Measurements from ENCODE around the gene PLK2. TPM values are rescaled to one million over a fixed set of nuclear protein-coding genes. Genes with fewer than 3 reads are reported as not detected.
A peak's percentile ranks its signal among the peaks of the same experiment; 100 is the strongest.

Gene PLK2
- total RNA-seq, 1 experiment from 2014 or later, result 38.8 TPM

DNA sequence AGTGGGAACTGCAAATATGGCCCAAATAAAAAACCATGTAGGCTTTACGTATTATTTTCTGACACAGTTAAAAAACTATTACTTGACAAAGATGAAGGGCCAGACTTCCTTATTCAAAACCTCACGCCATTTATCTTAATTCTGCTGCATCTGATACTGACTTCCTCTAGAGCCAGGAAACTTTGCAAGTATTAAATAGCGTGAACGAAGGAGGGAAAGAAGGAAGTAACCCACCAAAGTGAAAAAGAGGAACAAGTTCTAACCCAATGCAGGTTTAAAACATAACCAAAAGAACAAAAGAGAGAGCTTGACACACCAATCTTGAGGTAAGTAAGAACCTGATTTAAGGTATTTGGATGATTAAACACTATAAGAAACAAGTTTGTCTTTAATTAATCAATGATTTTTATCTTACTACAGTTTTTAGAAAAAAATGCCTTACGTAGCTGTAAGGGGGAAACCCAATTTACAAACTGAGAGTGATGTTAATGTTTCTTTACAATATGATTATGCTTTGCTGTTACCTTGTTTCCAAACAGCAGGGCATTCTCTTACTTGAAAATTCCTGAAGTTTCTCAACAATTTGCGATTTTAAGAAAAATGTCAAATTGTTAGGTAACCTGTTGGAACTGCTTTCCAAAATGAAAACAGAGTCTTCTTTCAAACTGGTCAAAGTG is 31.5 kb upstream of the PLK2 start, which contains the start of gene GAPT:
GAPT (plus strand) TSS at position 220 of the 677 bp plus-strand sequence. CDS start 3,102 bp downstream, outside the sequence.
- Histone ChIP-seq H3K27ac (no peak within 1 kb of the TSS), H3K4me3 (no peak within 1 kb of the TSS), H3K4me1 (no peaks in the 10 kb centered on the region), H3K36me3 (no peaks in the 10 kb centered on the region), H3K27me3 (peaks cover 4% of the 10 kb centered on the region; the same call in 1 of the 2 replicates), H3K9me3 (replicated peaks) (no peaks in the 10 kb centered on the region)
- DNase-seq, result no peak

GRCh38 chr5:58490402-58491050 is 30.6 kb upstream of the PLK2 start:
- H3K27ac ChIP-seq, result no peak overlapping the region
- DNase-seq, result peak in 1 of 2 experiments; percentile 7

DNA sequence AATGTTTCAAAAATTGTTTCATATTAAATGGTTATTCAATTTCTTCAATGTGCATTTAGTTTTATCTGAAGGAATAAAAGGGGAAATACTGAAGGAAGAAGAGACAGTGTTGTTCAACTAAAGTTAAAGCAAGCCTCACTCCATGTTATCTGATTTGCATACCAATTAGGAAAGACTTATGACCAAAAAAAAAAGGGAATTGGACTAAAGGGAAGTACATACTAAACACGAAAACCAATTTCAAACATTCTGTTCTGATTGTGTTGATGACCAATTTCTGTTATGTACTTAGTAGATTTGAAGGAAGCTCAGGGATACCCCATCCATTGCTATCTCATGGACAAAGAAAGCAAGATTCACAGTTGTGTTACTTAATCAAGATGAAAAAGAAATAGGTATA is 26.4 kb upstream of the PLK2 start:
- Histone ChIP-seq H3K4me3 (no peak overlapping the region), H3K9me3 (replicated peaks) (no peaks in the 10 kb centered on the region), H3K4me1 (no peaks in the 10 kb centered on the region), H3K27ac (no peak overlapping the region), H3K27me3 (peaks cover 4% of the 10 kb centered on the region; the same call in 1 of the 2 replicates), H3K36me3 (no peaks in the 10 kb centered on the region)
- DNase-seq, result no peak

More at GRCh38 chr5:58490402-58491050, 30.6 kb upstream of the PLK2 start:
- Histone ChIP-seq H3K9me3 (replicated peaks) (no peaks in the 10 kb centered on the region), H3K36me3 (no peaks in the 10 kb centered on the region), H3K4me1 (no peaks in the 10 kb centered on the region), H3K4me3 (no peak overlapping the region), H3K27me3 (peaks cover 4% of the 10 kb centered on the region; the same call in 1 of the 2 replicates)

GRCh38 chr5:58484505-58484904 is 24.6 kb upstream of the PLK2 start:
- Histone ChIP-seq H3K4me1 (no peaks in the 10 kb centered on the region), H3K27ac (no peak overlapping the region), H3K9me3 (replicated peaks) (no peaks in the 10 kb centered on the region), H3K27me3 (0 out of 2 replicates have a peak, but pooled peaks cover 4% of the 10 kb centered on the region), H3K4me3 (no peak overlapping the region), H3K36me3 (no peaks in the 10 kb centered on the region)
- no peak for DNase-seq

- Histone ChIP-seq H3K4me1 (no peaks in the 10 kb centered on the region), H3K27me3 (no peaks in the 10 kb centered on the region), H3K36me3 (no peaks in the 10 kb centered on the region), H3K27ac (no peak overlapping the region), H3K4me3 (no peak overlapping the region), H3K9me3 (replicated peaks) (no peaks in the 10 kb centered on the region)
- DNase-seq, result no peak
Observed at GRCh38 chr5:58482536-58482935, 22.6 kb upstream of the PLK2 start.

DNA sequence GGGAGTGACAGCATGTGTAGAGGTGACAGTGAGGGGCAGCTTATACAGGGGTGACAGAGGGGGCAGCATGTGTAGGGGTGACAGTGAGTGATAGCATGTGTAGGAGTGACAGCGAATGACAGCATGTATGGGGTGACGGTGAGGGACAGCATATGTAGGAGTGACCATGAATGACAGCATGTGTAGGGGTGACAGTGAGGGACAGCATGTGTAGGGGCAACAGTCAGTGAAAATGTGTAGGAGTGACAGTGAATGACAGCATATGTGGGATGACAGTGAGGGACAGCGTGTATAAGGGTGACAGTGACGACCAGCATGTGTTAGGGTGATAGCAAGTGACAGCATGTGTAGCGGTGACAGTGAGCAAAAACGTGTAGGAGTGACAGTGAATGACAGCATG is 21.9 kb upstream of the PLK2 start:
- no peak overlapping the region for H3K27ac ChIP-seq
- no peak overlapping the region for H3K4me3 ChIP-seq
- no peaks in the 10 kb centered on the region for H3K27me3 ChIP-seq
- no peaks in the 10 kb centered on the region for H3K4me1 ChIP-seq
- no peaks in the 10 kb centered on the region for H3K36me3 ChIP-seq
- no peaks in the 10 kb centered on the region for H3K9me3 ChIP-seq (replicated peaks)
- DNase-seq, result no peak

GRCh38 chr5:58481066-58481676 is 21.3 kb upstream of the PLK2 start:
- no peak overlapping the region for H3K4me3 ChIP-seq
- H3K36me3 ChIP-seq, result no peaks in the 10 kb centered on the region
- no peak overlapping the region for H3K27ac ChIP-seq
- no peaks in the 10 kb centered on the region for H3K27me3 ChIP-seq
- DNase-seq, result no peak
- no peaks in the 10 kb centered on the region for H3K4me1 ChIP-seq
- H3K9me3 ChIP-seq (replicated peaks), result no peaks in the 10 kb centered on the region; the same call in 1 of the 2 replicates

DNA sequence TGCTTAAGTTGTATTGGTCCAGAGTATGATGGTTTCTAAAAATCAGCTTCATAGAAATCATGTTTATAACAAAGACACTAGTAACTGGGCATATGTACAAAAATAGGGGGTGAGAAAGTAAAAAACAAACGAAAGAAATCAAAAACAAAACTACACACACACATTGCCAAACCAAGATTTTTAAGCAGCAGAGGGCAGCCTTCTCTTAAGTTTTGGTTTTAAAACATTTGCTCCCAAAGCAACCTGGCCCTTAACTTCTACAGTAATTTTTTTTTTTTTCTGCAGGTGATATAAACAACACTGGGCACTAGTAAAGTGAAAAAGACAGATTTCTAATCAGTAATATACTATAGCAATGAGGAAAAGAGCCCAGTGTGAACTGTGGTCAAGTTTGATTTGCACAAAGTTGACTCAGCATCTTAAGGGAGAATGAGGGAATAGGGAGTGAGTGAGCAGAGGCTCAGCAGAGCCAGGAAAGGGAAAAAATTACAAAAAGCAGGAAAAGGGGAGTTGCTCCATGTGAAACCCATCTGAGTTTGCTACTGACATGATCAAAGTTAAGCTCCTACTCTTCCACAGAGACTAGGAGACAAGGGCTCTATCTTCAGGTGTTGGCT is 18.0 kb upstream of the PLK2 start:
- no peak for DNase-seq

DNA sequence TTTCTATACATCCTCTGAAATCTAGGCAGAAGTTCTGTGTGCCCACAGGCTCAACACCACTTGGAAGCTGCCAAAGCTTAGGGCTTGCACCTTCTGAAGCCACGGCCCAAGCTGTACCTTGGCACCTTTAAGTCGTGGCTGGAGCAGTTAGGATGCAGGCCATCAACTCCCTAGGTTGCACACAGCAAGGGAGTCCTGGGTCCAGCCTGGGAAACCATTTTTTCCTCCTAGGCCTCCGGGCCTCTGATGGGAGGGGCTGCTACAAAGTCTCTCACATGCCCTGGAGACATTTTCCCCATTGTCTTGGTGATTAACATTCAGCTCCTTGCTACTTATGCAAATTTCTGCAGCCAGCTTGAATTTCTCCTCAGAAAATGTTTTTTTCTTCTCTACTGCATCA is 15.5 kb upstream of the PLK2 start:
- no peaks in the 10 kb centered on the region for H3K27me3 ChIP-seq
- no peaks in the 10 kb centered on the region for H3K4me1 ChIP-seq
- no peaks in the 10 kb centered on the region for H3K36me3 ChIP-seq
- no peak overlapping the region for H3K4me3 ChIP-seq
- H3K27ac ChIP-seq, result no peak overlapping the region
- H3K9me3 ChIP-seq (replicated peaks), result no peaks in the 10 kb centered on the region; the same call in none of the 2 replicates
- no peak for DNase-seq

More for the DNA sequence above, 18.0 kb upstream of the PLK2 start:
- Histone ChIP-seq H3K27me3 (no peaks in the 10 kb centered on the region), H3K4me1 (no peaks in the 10 kb centered on the region), H3K9me3 (replicated peaks) (no peaks in the 10 kb centered on the region; the same call in none of the 2 replicates), H3K27ac (no peak overlapping the region), H3K4me3 (no peak overlapping the region), H3K36me3 (no peaks in the 10 kb centered on the region)

DNA sequence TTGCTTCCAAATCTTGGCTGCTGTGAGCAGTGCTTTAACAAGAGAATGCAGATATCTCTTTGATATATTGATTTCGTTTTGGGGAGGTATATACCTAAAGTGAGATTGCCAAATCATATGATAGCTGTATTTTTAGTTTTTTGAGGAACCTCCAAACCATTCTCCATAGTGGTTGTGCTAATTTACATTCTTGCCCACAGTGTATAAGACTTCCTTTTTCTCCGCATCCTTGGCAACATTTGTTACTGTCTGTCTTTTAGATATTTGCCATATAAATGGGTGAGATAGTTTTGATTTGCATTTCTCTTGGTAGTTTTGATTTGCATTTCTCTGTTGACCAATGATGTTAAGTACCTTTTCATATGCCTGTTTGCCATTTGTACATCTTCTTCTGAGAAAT is 10.0 kb upstream of the PLK2 start:
- no peaks in the 10 kb centered on the region for H3K36me3 ChIP-seq
- no peak for DNase-seq
- no peaks in the 10 kb centered on the region for H3K4me1 ChIP-seq
- no peaks in the 10 kb centered on the region; the same call in 1 of the 2 replicates for H3K9me3 ChIP-seq (replicated peaks)
- no peak overlapping the region for H3K27ac ChIP-seq
- no peaks in the 10 kb centered on the region for H3K27me3 ChIP-seq
- no peak overlapping the region for H3K4me3 ChIP-seq

- peak; percentile 14 to 28 for DNase-seq
- Histone ChIP-seq H3K4me3 (no peak overlapping the region), H3K27me3 (no peaks in the 10 kb centered on the region), H3K36me3 (no peaks in the 10 kb centered on the region), H3K4me1 (peaks cover 6% of the 10 kb centered on the region), H3K9me3 (replicated peaks) (no peaks in the 10 kb centered on the region), H3K27ac (no peak overlapping the region)
Observed at GRCh38 chr5:58466939-58467338, 7.1 kb upstream of the PLK2 start.

- H3K27me3 ChIP-seq, result no peaks in the 10 kb centered on the region
- DNase-seq, result peak; percentile 25 to 77
- peaks cover 12% of the 10 kb centered on the region for H3K4me1 ChIP-seq
- H3K4me3 ChIP-seq, result no peak overlapping the region
- no peak overlapping the region for H3K27ac ChIP-seq
- H3K36me3 ChIP-seq, result peaks cover 10% of the 10 kb centered on the region
- no peaks in the 10 kb centered on the region for H3K9me3 ChIP-seq (replicated peaks)
Observed at GRCh38 chr5:58462623-58463230, 2.8 kb upstream of the PLK2 start.

- Histone ChIP-seq H3K9me3 (replicated peaks) (no peaks in the 10 kb centered on the region), H3K4me1 (peaks cover 12% of the 10 kb centered on the region), H3K36me3 (peaks cover 15% of the 10 kb centered on the region), H3K4me3 (no peak overlapping the region), H3K27me3 (no peaks in the 10 kb centered on the region), H3K27ac (0 out of 2 replicates have a peak overlapping the region, but pooled peaks have one; percentile 9)
- DNase-seq, result peak; percentile 10 to 45
Observed at GRCh38 chr5:58462154-58462553, 2.3 kb upstream of the PLK2 start.

- Histone ChIP-seq H3K4me1 (peaks cover 12% of the 10 kb centered on the region), H3K27me3 (no peaks in the 10 kb centered on the region), H3K9me3 (replicated peaks) (no peaks in the 10 kb centered on the region), H3K27ac (peak overlapping the region; percentile 86), H3K36me3 (peaks cover 26% of the 10 kb centered on the region), H3K4me3 (peak overlapping the region; percentile 81)
- peak; percentile 89 to 96 for DNase-seq
Observed at GRCh38 chr5:58460732-58461286, 923 bp upstream of the PLK2 start.

Data from SJCRH30 (cell line).